Omental fat pad (tissue), 4 donors: ENCODE measurements around the gene PCOLCE2. TPM values are rescaled to one million over a fixed set of nuclear protein-coding genes. Genes with fewer than 3 reads are reported as not detected.

Experiments used
- ATAC-seq: fragments of 150-250 bp; one replicate; pipeline ENCODE4 v1.9.1; 2016; ENCODE audit warnings: mild to moderate bottlenecking, moderate library complexity; ENCODE audit not compliant: low FRiP score
- DNase-seq: peaks from one replicate; pipeline ENCODE4 v3.0.0-alpha.2; 2019; ENCODE audit warnings: low spot score
- small RNA-seq: library from RNA; depleted of rRNA; stranded (forward); fragments of <200 nt; gene quantifications from one replicate; pipeline ENCODE3, GENCODE V24; 2016
- total RNA-seq, 4 donors: library from RNA; depleted of rRNA; stranded (reverse); fragments of >200 nt; gene quantifications; one replicate each; pipeline ENCODE4 v1.1.0, GENCODE V29; 2016
- TF ChIP-seq, protein P1 (sequence below), 3 donors: fragments of 450-650 bp; IDR thresholded peaks; one replicate each; pipeline ENCODE4 v1.5.1; 2016 to 2017; ENCODE audit warnings: antibody characterized with exemption in 3 of 3, mild to moderate bottlenecking in 3 of 3, moderate library complexity in 2 of 3

PCOLCE2 gene
- total RNA-seq, 4 donors from 2014 or later, result 70.3 to 238 (median 159) TPM

DNA sequence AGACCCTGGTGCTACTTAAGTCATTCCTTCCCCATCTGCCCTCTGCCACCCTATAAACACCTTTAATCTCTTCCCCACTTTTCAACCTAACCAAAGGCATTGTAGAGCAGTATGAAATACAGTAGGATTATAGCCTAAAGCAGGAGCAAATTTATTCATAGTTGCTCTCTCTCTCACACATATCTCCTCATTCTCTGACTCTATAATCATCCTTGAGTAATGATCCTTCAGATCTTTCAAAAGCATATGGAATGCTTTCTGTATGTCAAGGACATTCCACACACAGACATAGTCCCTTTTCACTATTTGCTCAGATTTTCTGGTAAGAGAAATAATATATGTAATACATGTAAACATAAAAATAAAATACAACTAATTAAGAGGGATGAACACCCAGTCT is 111.0 kb downstream of the PCOLCE2 start:
- ATAC-seq (no peak), DNase-seq (no peak)
- TF ChIP-seq, protein P1, sequence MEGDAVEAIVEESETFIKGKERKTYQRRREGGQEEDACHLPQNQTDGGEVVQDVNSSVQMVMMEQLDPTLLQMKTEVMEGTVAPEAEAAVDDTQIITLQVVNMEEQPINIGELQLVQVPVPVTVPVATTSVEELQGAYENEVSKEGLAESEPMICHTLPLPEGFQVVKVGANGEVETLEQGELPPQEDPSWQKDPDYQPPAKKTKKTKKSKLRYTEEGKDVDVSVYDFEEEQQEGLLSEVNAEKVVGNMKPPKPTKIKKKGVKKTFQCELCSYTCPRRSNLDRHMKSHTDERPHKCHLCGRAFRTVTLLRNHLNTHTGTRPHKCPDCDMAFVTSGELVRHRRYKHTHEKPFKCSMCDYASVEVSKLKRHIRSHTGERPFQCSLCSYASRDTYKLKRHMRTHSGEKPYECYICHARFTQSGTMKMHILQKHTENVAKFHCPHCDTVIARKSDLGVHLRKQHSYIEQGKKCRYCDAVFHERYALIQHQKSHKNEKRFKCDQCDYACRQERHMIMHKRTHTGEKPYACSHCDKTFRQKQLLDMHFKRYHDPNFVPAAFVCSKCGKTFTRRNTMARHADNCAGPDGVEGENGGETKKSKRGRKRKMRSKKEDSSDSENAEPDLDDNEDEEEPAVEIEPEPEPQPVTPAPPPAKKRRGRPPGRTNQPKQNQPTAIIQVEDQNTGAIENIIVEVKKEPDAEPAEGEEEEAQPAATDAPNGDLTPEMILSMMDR (IDR thresholded peaks at IDR 0.05), result no peak

GRCh38 chr3:142768338-142768737 is 120.5 kb downstream of the PCOLCE2 start:
- DNase-seq (no peak), ATAC-seq (no peak)
- TF ChIP-seq, protein P1 (IDR thresholded peaks at IDR 0.05), result no peak

Small RNAs within 50 kb of the gene (small RNA-seq; reads per million reads assigned to genes)
- gene RNU7-47P, result not detected

Other genes starting within 250 kb of the PCOLCE2 start
- 10 to 100 TPM in 3 of 4 donors, 1 to 10 TPM in 1; 4.9 to 23.2 (median 11.4) TPM for gene TRPC1, start 165.0 kb downstream of the PCOLCE2 start, total RNA-seq
- gene PAQR9, start 74.6 kb upstream of the PCOLCE2 start, total RNA-seq, result 1 to 10 TPM in 1 of 4 donors, under 1 TPM in 1, not detected in 2; 0.93 to 1.8 TPM
- 100 to 1,000 TPM in 1 of 4 donors, 10 to 100 TPM in 3; 59.5 to 106 (median 73.9) TPM for gene U2SURP, start 112.5 kb upstream of the PCOLCE2 start, total RNA-seq
- 10 to 100 TPM in 2 of 4 donors, 1 to 10 TPM in 2; 4.1 to 18.9 (median 12.3) TPM for gene CHST2, start 230.7 kb upstream of the PCOLCE2 start, total RNA-seq